PC-9 (cell line): ENCODE measurements around the gene TMEM37. TPM values are rescaled to one million over a fixed set of nuclear protein-coding genes. Genes with fewer than 3 reads are reported as not detected.

Experiments used
- BruUV-seq: library from RNA; stranded (reverse); fragments of 400-500 nt; replicated peaks from 2 replicates; lab custom pipeline; 2021; lab: Mats Ljungman, UMichigan
- CTCF ChIA-PET: fragments of 300-600 bp; sonication (Branson Sonifier 250); formaldehyde crosslinking; loops from one replicate; lab custom pipeline; 2022; ENCODE audit warnings: antibody characterized with exemption; lab: Charles Lee
- POLR2A ChIA-PET: fragments of 300-600 bp; sonication (Branson Sonifier 250); formaldehyde crosslinking; loops from one replicate; lab custom pipeline; 2022; ENCODE audit warnings: antibody characterized with exemption; ENCODE audit not compliant: unreplicated experiment; lab: Charles Lee
- DNase-seq, 2 experiments: peaks; one replicate each; pipeline versions ENCODE4 v3.0.0 to v3.0.0-alpha.2; 2015 to 2022; ENCODE audit warnings: mixed read lengths in 1 of 2
- H2AFZ ChIP-seq: fragments of 200-600 bp; sonication (generic); 2 replicates; pipeline ENCODE4 v1.8.1; 2017; ENCODE audit warnings: antibody characterized with exemption
- H3F3A ChIP-seq: fragments of 200-600 bp; sonication (generic); 2 replicates; pipeline ENCODE4 v1.8.1; 2017; ENCODE audit warnings: antibody characterized with exemption, mild to moderate bottlenecking, low read depth; ENCODE audit not compliant: insufficient read depth
- H3K27ac ChIP-seq: fragments of 200-600 bp; sonication (generic); 2 replicates; pipeline ENCODE4 v1.6.1; 2016; ENCODE audit warnings: mixed run types
- H3K27me3 ChIP-seq: fragments of 200-600 bp; sonication (generic); 2 replicates; pipeline ENCODE4 v1.6.1; 2016; ENCODE audit warnings: low read depth, mixed run types; ENCODE audit not compliant: insufficient read depth
- H3K36me3 ChIP-seq: fragments of 200-600 bp; sonication (generic); 2 replicates; pipeline ENCODE4 v1.6.1; 2016; ENCODE audit warnings: low read depth, mixed run types
- H3K4me1 ChIP-seq: fragments of 200-600 bp; sonication (generic); replicated peaks from 2 replicates; pipeline ENCODE4 v1.6.1; 2016; ENCODE audit warnings: mixed run types; ENCODE audit not compliant: insufficient read depth
- H3K4me2 ChIP-seq: fragments of 200-600 bp; sonication (generic); 2 replicates; pipeline ENCODE4 v1.6.1; 2017; ENCODE audit warnings: mixed run types
- H3K4me3 ChIP-seq: fragments of 200-600 bp; sonication (generic); 2 replicates; pipeline ENCODE4 v1.6.1; 2016; ENCODE audit warnings: mixed run types
- H3K79me2 ChIP-seq: fragments of 200-600 bp; sonication (generic); 2 replicates; pipeline ENCODE4 v1.6.1; 2017; ENCODE audit warnings: low read depth, mixed run types
- H3K9me2 ChIP-seq: fragments of 200-600 bp; sonication (generic); 2 replicates; pipeline ENCODE4 v1.8.1; 2017; ENCODE audit warnings: mild to moderate bottlenecking; ENCODE audit not compliant: insufficient read depth
- H3K9me3 ChIP-seq: fragments of 200-600 bp; sonication (generic); 2 replicates; pipeline ENCODE4 v1.8.1; 2016; ENCODE audit warnings: low read depth; ENCODE audit not compliant: insufficient read depth
- H4K20me1 ChIP-seq: fragments of 200-600 bp; sonication (generic); 2 replicates; pipeline ENCODE4 v1.8.1; 2017; ENCODE audit not compliant: insufficient read depth
- EZH2 ChIP-seq: fragments of 200-600 bp; sonication (generic); IDR thresholded peaks from 2 replicates; pipeline ENCODE4 v1.8.0; 2017; ENCODE audit warnings: antibody characterized with exemption, low read depth
- intact Hi-C: fragments of 100-400 bp; cut with micrococcal nuclease; formaldehyde crosslinking; loops from one replicate; pipeline ENCODE4 v1.10.0; 2022; ENCODE audit not compliant: unreplicated experiment
- total RNA-seq: library from RNA; stranded (reverse); gene quantifications from 2 replicates; pipeline ENCODE4 v1.2.3, GENCODE V29; 2021
- TF ChIP-seq, protein P1 (sequence below): fragments of 200-600 bp; sonication (generic); conservative IDR thresholded peaks from 2 replicates; pipeline ENCODE4 v1.6.1; 2017; ENCODE audit warnings: mixed run types, antibody characterized with exemption, mild to moderate bottlenecking, moderate library complexity

TMEM37 gene
- total RNA-seq, 1 experiment from 2014 or later = 1.2 TPM

DNA sequence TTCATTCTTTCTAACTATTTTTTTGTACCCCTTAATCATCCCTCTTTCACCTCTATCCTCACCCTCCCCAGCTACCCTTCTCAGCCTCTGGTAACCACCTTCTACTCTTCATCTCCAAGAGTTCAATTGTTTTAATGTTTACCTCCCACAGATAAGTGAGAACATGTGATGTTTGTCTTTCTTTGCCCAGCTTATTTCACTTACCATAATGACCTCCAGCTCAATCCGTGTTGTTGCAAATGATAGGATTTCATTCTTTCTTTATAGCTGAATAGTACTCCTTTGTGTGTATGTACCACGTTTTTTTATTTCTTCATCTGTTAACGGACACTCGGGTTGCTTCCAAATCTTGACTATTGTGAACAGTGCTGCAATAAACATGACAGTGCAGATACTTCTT lies 22.1 kb upstream of the TMEM37 start:
- Histone ChIP-seq H2AFZ (no peak overlapping the region), H3K36me3 (no peaks in the 10 kb centered on the region), H3K4me3 (no peak overlapping the region), H3K4me1 (no peaks in the 10 kb centered on the region), H3K79me2 (no peaks in the 10 kb centered on the region), H3F3A (no peaks in the 10 kb centered on the region), H4K20me1 (no peaks in the 10 kb centered on the region), H3K27me3 (no peaks in the 10 kb centered on the region), H3K4me2 (no peak overlapping the region), H3K9me3 (no peaks in the 10 kb centered on the region), H3K9me2 (no peaks in the 10 kb centered on the region), H3K27ac (no peak overlapping the region)
- BruUV-seq = no TSS peak
- DNase-seq = no peak
- CTCF ChIA-PET = no interaction called here
- TF ChIP-seq, protein P1, sequence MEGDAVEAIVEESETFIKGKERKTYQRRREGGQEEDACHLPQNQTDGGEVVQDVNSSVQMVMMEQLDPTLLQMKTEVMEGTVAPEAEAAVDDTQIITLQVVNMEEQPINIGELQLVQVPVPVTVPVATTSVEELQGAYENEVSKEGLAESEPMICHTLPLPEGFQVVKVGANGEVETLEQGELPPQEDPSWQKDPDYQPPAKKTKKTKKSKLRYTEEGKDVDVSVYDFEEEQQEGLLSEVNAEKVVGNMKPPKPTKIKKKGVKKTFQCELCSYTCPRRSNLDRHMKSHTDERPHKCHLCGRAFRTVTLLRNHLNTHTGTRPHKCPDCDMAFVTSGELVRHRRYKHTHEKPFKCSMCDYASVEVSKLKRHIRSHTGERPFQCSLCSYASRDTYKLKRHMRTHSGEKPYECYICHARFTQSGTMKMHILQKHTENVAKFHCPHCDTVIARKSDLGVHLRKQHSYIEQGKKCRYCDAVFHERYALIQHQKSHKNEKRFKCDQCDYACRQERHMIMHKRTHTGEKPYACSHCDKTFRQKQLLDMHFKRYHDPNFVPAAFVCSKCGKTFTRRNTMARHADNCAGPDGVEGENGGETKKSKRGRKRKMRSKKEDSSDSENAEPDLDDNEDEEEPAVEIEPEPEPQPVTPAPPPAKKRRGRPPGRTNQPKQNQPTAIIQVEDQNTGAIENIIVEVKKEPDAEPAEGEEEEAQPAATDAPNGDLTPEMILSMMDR = no peak
- TF ChIP-seq EZH2 = no peak
- intact Hi-C loops = loop anchor here (5.0 kb wide), 5 partner anchors 117 to 1273 kb away; no protein-coding TSS in a partner anchor
- POLR2A ChIA-PET = no interaction called here

DNA sequence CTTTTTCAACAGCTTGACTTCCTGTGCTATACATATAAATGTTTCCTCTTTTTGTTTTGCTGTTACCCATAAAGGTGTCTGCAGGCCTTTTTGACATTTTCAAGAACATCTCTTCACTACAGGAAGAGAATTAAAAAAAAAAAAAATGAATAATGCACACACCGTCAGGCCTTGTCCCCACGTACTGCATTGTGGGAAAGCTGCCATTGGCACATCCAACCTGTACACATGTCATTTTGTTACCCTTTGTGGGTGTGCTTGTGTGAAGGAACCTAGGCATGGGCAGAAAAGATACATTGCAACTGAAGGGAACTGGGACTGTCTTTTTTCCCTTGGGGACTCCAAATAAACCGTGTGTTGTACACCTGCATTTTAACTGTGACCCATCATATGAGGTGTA lies 16.8 kb upstream of the TMEM37 start:
- POLR2A ChIA-PET = no interaction called here
- H3K79me2 ChIP-seq = no peaks in the 10 kb centered on the region
- no peaks in the 10 kb centered on the region for H3F3A ChIP-seq
- no peak overlapping the region for H3K4me2 ChIP-seq
- intact Hi-C loops = no loop called here
- no peak overlapping the region for H3K27ac ChIP-seq
- no peak overlapping the region for H2AFZ ChIP-seq
- no peak for DNase-seq
- no peaks in the 10 kb centered on the region for H3K27me3 ChIP-seq
- no peak overlapping the region for H3K4me3 ChIP-seq
- H3K36me3 ChIP-seq = no peaks in the 10 kb centered on the region
- BruUV-seq = no TSS peak
- no peaks in the 10 kb centered on the region for H3K9me3 ChIP-seq
- no peaks in the 10 kb centered on the region for H3K9me2 ChIP-seq
- TF ChIP-seq, protein P1 = no peak
- TF ChIP-seq EZH2 = no peak
- CTCF ChIA-PET = no interaction called here
- no peaks in the 10 kb centered on the region for H4K20me1 ChIP-seq
- H3K4me1 ChIP-seq = peaks cover 8% of the 10 kb centered on the region

DNA sequence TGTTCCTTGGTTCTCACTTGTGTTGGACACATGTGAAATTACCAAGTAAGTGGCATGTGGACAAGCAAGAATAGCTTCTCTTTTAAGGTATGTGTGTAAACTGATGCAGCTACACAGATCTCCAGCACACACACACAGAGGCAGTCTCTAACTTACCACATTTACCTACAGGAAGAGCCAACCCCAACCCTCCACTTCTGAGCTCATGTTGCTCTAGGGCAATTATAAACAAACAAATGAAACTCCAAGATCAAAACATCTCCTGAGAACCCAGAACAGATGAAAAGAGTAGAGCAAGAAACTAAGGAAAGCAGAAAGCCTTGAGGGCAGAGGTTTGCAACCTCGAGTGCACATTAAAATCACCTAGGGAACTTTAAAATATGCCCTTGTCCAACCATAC lies 16.0 kb upstream of the TMEM37 start:
- no peaks in the 10 kb centered on the region for H3K79me2 ChIP-seq
- no peaks in the 10 kb centered on the region for H3K9me2 ChIP-seq
- no peak overlapping the region for H2AFZ ChIP-seq
- H3K27ac ChIP-seq = no peak overlapping the region
- no peak overlapping the region; the same call in 1 of the 2 replicates for H3K4me2 ChIP-seq
- peaks cover 8% of the 10 kb centered on the region for H3K4me1 ChIP-seq
- TF ChIP-seq, protein P1 = no peak
- no peak for TF ChIP-seq EZH2
- CTCF ChIA-PET = no interaction called here
- no TSS peak for BruUV-seq
- no peaks in the 10 kb centered on the region for H4K20me1 ChIP-seq
- POLR2A ChIA-PET = no interaction called here
- no peaks in the 10 kb centered on the region for H3K27me3 ChIP-seq
- H3K4me3 ChIP-seq = no peak overlapping the region
- H3F3A ChIP-seq = no peaks in the 10 kb centered on the region
- no peaks in the 10 kb centered on the region for H3K9me3 ChIP-seq
- intact Hi-C loops = no loop called here
- no peaks in the 10 kb centered on the region for H3K36me3 ChIP-seq
- no peak for DNase-seq
